Stimulated activated CD4-positive, alpha-beta T cell treated with anti-CD3 and anti-CD28 coated beads, Interleukin-4, amount 100 ng/mL, for 48 hours (primary cell): ENCODE results near the gene CEMIP.

ENCODE experiments used
- DNase-seq, 2 donors: peaks; one replicate each; pipeline ENCODE4 v3.0.0-alpha.2; 2020; ENCODE audit warnings: low read depth in 2 of 2

CEMIP gene

DNA sequence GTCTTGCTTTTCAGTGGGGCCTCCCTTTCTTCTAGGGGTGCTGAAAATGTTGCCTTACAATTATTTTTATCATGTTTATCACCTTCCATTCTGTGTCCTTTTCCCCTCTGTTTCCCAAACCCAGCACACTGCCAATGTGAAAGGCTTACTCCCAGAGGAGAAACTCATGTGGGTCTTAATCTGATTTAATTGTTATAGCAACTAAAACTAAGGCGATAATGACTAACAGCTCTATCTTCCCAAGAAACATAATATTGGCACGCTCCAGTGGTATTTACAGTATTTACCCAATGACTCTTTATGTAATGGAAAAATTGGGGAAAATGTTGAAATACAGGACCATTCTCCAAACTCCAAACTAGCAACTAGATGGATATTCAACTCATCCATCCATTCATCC, 152.0 kb downstream of the CEMIP start:
- DNase-seq = no peak

DNA sequence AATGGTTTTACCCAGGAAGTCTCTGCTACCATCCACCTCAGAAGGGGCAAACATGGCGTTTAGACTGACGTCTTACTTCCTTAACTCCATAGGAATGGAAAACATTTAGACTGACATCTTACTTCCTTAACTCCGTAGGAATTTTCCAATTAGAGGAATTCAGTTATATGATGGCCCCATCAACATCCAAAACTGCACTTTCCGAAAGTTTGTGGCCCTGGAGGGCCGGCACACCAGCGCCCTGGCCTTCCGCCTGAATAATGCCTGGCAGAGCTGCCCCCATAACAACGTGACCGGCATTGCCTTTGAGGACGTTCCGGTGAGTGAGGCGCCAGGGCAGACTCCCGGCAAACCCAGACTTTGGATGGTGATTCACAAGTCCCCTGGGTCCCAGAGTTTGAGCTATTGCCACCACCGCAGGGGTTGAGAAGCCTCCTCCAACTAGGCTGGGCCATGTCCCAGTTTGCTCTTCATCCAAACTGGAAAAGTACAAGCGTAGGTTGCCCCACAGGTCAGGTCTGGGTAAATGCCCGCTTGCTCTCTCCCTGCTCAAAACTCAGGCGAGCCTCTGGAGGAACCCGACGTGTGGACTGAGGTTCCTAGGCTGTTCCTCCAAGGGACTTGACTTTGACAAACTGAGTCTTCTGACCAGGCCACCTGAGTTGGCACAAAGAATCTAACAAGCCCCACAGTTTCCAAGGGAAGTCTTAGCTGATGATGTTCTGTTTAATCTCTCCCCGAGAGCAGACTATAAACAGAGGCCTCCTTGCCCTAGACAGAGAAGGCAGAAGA, 152.7 kb downstream of the CEMIP start:
- DNase-seq = no peak

DNA sequence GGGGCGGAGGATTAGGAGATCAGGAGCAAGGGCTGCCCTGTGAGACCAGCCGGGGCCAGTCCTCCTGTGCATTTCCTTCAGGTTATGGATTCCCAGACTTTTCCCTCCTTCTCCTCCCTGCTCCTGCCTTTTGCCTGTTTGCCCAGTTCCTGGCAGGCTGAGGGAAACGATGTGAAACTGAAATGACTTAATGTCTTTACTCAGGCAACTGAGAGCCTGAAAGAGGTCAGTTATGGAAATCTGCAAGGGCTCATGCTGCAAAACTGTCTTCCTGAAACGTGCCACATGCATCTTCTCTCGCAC, 153.3 kb downstream of the CEMIP start:
- DNase-seq = no peak

DNA sequence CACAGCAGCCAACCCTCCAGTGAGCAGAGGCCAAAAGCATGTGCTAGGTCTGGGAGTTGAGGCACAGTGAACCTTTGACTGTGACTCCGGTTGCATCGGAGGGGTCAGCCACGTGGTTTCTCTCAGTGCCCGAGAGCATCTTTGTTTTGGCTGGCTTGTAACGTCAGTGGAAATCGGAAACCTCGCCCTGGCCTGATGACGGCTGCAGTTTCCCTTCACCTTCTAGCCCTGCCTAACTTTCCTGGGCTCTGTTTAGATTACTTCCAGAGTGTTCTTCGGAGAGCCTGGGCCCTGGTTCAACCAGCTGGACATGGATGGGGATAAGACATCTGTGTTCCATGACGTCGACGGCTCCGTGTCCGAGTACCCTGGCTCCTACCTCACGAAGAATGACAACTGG, 153.8 kb downstream of the CEMIP start:
- DNase-seq = no peak

DNA sequence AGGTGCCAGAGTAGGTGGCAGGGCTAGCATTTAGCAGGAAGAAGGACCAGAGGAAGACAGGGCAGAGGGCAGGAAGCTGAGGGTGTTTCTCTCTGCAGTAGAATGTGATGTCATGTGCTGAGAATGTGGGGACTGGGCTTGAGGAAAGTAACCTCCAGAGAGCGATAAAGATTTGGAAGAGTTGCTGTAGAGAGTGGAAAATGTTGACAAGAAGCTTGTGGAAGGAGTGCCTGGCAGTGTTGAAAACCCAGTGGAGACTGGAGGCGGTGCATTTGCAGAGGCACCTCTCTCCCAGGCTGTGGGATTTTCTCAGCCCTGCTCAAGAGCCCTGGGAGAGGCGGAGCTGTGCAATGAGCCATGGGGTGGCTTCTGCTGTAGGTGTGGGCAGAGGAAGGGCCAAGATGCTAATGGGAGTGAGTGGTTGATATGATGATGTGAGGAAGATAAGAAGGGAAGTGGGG, 155.6 kb downstream of the CEMIP start:
- DNase-seq = no peak

DNA sequence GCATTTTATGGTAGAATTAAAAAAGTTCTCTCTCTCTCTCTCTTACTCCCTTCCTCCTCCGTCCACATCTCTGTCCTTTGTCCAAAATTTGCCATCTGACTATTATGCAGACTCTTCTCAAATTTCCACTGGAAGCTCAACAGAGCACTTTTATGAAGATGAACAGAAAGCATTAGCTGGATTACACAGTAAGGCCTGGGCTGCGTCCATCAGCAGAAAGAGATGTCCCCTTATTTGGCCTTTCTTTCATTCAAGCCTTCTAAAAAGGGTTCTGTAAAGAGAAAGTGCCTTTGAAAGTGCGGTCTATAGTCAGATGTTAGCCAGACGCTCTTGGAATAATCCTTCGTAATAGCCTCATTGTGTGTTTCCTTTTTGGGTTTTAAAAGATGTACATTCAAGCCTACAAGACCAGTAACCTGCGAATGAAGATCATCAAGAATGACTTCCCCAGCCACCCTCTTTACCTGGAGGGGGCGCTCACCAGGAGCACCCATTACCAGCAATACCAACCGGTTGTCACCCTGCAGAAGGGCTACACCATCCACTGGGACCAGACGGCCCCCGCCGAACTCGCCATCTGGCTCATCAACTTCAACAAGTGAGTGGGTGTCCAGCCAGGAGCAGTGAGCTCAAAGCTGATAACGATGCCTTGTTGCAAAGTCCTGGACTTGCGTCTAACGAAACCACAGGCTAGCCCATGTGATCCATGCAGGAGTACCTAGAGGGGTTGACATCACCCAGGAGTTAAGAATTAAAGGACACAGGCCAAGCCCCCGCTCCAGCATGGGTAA, 157.3 kb downstream of the CEMIP start:
- no peak for DNase-seq

DNA sequence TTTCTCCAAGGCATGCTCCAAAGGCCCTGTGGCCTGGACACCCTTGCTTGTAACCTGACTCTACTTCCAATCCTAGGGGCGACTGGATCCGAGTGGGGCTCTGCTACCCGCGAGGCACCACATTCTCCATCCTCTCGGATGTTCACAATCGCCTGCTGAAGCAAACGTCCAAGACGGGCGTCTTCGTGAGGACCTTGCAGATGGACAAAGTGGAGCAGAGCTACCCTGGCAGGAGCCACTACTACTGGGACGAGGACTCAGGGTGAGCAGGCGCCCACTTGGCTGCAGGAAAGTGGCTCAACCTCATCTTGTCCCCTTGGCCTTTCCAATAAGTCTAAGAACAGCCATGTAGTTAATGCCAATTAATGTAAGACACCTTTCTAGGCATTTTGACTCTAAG, 158.5 kb downstream of the CEMIP start:
- no peak for DNase-seq

DNA sequence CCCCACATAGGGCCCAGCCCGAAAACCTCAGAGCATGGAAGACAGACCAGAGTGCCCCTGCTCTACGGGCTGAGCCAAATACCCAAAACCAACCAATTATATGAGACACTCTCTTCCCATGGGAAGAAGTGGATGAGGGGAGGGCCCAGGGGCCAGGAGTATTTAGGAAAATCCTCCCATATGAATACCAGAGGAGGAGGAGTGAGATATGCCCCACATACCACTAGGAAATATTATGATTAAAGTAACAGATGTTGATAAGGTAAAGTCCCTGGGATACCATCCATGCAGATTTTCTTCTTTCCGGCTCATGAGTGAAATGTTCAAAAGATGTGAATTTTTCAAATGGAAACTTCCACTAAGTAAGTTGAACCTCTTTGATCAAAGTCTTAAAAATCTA, 160.0 kb downstream of the CEMIP start:
- no peak for DNase-seq

DNA sequence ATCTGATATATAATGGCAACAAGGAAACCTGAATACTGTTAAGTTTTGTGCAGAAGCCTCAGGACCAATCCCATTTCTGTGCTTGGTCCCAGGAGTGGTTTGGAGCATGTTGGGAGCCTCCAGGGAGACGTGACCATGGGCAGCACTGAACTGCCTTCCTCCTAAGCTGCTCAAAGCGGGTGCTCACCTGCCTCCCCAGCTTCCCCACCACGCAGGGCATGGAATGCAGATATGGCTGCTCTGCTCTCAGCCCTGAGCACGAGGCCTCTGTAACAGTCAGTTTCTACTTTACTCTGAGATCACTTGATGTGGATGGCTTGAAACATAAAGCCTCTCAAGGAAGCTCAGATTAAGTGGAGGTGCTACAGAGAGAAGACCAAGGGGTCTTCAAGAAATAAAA, 161.2 kb downstream of the CEMIP start:
- no peak for DNase-seq

DNA sequence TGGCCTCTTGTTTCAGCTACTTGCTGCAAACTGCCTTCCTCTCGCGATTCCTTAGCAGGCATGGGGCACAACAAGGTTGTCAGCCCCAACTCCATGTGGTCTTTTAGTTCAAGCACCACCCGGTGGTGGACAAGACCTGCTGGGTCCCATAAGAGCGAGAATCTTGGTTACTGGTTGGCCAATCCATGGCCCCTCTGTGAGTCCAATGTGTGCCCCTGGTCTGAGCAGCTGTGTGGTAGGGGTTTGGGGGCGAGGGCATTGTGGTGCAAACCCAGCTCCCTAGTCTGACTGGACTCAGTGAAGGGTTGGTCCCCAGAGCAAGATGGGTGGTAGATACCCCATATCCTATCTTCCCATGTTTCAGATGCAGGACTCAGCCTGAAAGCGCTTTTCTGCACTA, 161.7 kb downstream of the CEMIP start:
- no peak for DNase-seq

DNA sequence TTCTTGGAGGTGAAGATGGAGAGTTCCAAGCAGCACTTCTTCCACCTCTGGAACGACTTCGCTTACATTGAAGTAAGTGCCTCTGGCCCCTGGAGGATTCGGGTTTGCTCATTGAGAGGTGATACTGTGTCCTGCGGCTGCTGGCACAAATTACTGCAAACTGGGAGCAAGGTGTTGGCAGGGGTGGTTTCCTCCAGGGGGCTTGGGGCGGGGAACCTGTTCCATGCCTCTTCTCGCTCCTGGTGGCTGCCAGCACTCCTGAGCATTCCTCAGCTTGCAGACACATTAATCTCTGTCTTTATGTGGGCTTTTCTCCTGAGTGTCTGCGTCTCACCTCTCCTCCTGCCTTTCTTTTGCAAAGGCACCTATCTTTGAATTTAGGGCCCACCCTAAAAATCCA, 163.1 kb downstream of the CEMIP start:
- no peak for DNase-seq

DNA sequence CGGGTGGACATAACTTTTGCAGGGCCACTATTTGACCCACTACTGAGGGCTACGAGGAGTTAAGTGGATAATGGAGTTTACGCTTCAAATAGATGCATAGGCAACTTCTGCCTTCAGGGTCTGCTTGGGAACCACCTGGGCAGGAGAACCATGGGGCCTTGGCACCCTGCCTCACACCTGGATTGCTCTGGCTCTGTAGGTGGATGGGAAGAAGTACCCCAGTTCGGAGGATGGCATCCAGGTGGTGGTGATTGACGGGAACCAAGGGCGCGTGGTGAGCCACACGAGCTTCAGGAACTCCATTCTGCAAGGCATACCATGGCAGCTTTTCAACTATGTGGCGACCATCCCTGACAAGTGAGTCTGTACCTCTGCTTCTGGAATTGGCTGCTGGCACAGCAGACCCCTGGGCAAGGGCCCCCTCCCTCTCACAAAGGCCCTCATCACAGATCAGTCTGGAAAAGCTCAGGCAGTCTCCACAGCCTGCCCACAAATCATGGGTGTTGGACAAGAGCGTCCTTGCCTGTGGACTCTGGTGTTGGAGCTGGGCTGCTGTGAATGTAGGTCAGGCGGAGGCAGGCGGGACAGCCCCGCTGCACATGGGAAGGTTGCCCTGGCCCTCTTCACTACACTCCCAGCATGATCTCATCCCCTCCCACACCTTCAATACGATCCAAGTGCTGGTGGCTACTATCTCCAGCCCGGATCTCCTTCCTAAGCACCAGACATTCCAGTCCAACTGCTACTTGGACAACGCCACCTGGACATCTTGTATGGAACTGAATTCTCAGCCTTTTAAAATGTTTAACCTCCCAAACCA, 163.8 kb downstream of the CEMIP start:
- no peak for DNase-seq

DNA sequence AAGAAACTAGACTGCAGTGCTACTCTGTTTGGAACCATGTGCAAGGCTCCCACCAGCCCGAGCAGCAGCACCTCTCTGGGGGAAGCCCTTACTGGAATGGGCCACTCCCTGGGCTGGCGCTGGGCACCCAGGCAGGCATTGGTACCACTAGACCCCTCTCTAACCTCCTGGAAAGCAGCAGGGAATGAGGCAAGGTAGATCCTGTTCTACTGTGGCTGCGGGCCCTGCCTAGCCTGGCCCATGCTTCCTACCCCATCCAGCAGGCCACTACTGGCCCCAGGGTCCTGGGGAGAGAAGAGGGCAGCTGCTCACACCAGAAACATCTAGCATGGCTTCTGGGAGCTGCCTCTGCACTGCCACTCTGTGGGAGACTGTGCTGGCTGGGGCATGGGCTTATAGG, 165.6 kb downstream of the CEMIP start:
- no peak for DNase-seq

DNA sequence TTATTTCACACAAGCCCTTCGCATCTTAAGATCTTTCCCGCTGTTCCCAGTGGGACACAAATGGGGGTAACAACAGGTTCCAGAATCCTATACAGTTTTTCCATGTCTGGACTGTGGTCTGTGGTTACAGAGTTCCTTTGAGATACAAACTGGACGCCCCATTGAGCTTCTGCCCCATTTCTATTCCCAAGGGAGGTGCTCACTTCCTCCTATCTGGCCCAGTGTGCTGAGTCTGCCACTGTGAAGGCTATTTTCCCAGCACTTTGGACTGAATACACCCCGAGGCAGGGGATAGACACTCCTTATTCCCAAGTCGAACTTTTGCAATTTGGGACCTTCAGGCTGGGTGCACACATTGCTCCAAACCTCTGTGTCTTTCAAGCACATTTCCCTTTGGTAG, 166.4 kb downstream of the CEMIP start:
- no peak for DNase-seq

DNA sequence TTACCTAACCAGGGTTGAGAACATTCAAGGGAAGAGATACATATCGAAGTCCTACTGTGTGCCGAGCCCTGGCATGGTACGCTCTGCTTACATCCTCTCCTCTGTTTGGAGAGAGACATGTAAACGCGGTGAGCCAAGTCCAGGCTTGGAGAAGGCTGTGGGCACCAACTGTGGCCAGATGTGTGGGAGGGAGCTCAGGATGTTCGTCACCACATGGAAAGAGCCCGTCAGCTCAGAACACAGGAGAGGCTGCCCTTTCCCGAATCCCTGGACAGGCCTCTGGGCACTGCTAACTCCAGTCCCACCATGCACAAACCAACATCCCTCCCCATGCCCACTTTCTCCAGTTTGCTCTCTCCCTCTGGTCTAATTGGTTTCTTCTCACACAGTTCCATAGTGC, 167.4 kb downstream of the CEMIP start:
- no peak for DNase-seq

DNA sequence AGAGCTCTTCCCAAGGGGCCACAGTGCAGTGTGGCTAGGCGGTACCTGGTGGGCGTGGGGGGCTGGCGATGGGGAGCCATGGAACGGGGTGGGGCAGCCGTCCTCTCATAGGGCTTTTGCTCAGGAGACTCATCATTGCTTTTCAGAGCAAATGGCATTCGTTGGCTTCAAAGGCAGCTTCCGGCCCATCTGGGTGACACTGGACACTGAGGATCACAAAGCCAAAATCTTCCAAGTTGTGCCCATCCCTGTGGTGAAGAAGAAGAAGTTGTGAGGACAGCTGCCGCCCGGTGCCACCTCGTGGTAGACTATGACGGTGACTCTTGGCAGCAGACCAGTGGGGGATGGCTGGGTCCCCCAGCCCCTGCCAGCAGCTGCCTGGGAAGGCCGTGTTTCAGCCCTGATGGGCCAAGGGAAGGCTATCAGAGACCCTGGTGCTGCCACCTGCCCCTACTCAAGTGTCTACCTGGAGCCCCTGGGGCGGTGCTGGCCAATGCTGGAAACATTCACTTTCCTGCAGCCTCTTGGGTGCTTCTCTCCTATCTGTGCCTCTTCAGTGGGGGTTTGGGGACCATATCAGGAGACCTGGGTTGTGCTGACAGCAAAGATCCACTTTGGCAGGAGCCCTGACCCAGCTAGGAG, 169.6 kb downstream of the CEMIP start:
- DNase-seq = no peak

DNA sequence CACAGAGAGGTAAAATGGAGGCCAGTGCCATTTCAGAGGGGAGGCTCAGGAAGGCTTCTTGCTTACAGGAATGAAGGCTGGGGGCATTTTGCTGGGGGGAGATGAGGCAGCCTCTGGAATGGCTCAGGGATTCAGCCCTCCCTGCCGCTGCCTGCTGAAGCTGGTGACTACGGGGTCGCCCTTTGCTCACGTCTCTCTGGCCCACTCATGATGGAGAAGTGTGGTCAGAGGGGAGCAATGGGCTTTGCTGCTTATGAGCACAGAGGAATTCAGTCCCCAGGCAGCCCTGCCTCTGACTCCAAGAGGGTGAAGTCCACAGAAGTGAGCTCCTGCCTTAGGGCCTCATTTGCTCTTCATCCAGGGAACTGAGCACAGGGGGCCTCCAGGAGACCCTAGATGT, 170.6 kb downstream of the CEMIP start:
- DNase-seq = no peak

DNA sequence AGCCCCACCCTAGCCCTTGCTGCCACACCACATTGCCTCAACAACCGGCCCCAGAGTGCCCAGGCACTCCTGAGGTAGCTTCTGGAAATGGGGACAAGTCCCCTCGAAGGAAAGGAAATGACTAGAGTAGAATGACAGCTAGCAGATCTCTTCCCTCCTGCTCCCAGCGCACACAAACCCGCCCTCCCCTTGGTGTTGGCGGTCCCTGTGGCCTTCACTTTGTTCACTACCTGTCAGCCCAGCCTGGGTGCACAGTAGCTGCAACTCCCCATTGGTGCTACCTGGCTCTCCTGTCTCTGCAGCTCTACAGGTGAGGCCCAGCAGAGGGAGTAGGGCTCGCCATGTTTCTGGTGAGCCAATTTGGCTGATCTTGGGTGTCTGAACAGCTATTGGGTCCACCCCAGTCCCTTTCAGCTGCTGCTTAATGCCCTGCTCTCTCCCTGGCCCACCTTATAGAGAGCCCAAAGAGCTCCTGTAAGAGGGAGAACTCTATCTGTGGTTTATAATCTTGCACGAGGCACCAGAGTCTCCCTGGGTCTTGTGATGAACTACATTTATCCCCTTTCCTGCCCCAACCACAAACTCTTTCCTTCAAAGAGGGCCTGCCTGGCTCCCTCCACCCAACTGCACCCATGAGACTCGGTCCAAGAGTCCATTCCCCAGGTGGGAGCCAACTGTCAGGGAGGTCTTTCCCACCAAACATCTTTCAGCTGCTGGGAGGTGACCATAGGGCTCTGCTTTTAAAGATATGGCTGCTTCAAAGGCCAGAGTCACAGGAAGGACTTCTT, 171.3 kb downstream of the CEMIP start:
- DNase-seq = no peak

DNA sequence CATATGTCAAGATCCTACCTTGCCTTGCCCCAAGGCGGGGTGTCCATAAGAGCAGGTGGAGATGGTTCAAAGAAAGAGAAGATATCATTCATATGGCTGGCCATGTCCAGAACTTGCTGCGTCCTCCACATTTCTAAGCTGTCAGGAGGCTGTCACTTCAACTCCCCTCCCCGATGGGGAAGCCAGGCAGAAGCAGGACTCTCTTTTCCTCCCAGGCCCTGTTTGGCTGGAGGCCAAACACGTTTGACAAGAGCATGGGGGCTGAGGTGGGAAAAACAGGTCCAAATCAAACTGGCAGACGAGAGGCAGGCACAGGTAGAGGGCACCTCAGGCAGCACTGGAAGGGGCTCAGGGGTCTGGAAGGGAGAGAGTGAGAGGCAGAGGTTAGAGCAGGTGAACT, 172.8 kb downstream of the CEMIP start:
- DNase-seq = no peak

DNA sequence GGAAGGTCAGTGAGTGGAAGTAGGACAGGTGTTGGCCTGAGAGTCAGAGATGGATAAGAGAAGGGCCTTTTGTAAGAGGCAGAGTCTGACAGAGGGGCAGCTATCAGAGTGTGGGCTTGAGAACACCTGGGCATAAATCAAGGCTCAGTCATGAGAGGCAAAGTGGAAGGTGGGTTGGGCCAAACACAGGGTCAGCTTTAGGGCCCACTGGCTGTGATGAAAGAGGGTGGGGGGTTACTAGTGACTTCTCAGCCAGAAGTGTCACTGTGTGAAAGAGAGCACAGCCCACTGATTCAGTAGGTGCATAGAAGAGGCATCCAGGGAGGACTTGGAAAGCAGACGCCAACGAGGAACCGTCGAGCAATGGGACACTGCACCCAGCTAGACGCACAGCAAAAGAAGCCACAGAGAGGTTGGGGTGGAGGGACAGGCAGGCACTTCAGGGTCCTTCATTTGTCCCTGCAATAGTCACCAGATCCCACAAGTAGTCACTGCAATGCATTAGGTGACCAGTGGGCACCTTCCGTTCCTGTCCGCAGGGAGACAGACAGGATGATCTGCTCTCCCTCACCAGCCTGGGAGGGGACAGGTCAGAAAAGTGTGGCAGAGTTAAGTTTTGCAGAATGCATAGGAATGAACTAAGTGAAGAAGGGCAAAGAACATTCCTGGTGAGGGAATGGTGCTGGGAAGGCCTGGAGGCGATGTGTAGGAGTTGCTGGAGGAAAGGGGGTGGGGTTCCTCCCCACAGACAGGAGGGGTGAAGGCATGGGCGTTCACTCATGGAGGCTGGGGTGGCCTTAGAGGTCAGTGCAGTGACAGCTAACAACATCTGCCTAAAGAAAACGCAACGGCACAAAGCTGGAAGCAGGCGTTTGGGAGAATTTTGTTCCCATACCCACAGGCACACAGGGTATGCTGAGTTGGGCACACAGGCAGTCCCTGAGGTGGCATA, 174.1 kb downstream of the CEMIP start:
- no peak for DNase-seq
